Measurements from ENCODE around the gene C1orf232.
A peak's percentile ranks its signal among the peaks of the same experiment; 100 is the strongest.

C1orf232 gene

GRCh38 chr1:26161415-26162219 lies 7.1 kb downstream of the C1orf232 start (continued):
- TF ChIP-seq ZBTB26 (tag by site-specific recombination; optimal IDR thresholded peaks at IDR 0.05): peak; percentile 66

GRCh38 chr1:26160527-26161414 lies 8.0 kb downstream of the C1orf232 start:
- H3K9me3 ChIP-seq (ENCODE audit: control insufficient read depth, insufficient read depth, low read depth, low read length): no peaks in the 10 kb centered on the region
- no peaks in the 10 kb centered on the region for H3K36me3 ChIP-seq (ENCODE audit: control insufficient read depth in 2 of 2, insufficient read depth in 1 of 2, low read length in 2 of 2)
- no peak for TF ChIP-seq ZBTB1 (tag by site-specific recombination; IDR thresholded peaks at IDR 0.05)
- TF ChIP-seq ZNF488 (tag by site-specific recombination; IDR thresholded peaks at IDR 0.05): no peak
- TF ChIP-seq BCL11A (tag by site-specific recombination; IDR thresholded peaks at IDR 0.05; ENCODE audit: low read depth): no peak
- no peak for TF ChIP-seq ZNF221 (tag by site-specific recombination; IDR thresholded peaks at IDR 0.05; ENCODE audit: borderline replicate concordance)
- no peak for TF ChIP-seq ZNF274 (IDR thresholded peaks at IDR 0.05; ENCODE audit: low read length)
- TF ChIP-seq ZNF274 (tag by site-specific recombination; IDR thresholded peaks at IDR 0.05; ENCODE audit: borderline replicate concordance): no peak
- TF ChIP-seq ZFHX2 (tag by site-specific recombination; conservative IDR thresholded peaks at IDR 0.05): no peak
- TF ChIP-seq ZNF132 (tag by site-specific recombination; IDR thresholded peaks at IDR 0.05; ENCODE audit: borderline replicate concordance): no peak
- no peak for TF ChIP-seq OVOL3 (tag by site-specific recombination; IDR thresholded peaks at IDR 0.05)
- TF ChIP-seq KLF8 (tag by site-specific recombination; IDR thresholded peaks at IDR 0.05): no peak
- no peak for TF ChIP-seq ZNF776 (tag by site-specific recombination; IDR thresholded peaks at IDR 0.05; ENCODE audit: borderline replicate concordance)
- TF ChIP-seq PBX3 (CRISPR knock-in tag; IDR thresholded peaks at IDR 0.05): no peak
- no peak for TF ChIP-seq ZFP37 (tag by site-specific recombination; IDR thresholded peaks at IDR 0.05)
- no peak overlapping the region for H3K27ac ChIP-seq (ENCODE audit: extremely low read depth, low read depth, low read length)
- H3K4me1 ChIP-seq (ENCODE audit: control insufficient read depth, insufficient read depth, low read length): no peaks in the 10 kb centered on the region; the same call in 1 of the 2 replicates
- no peak overlapping the region for H3K4me3 ChIP-seq (ENCODE audit: low read depth, low read length)
- ChIA-PET POLR2A (interaction anchor here (1.0 kb wide), 1 partner anchor 9 kb away, joined by 4 read pairs; the partner anchor contains the start of gene ZNF593), CTCF (interaction anchor here (0.9 to 1.8 kb wide), 3 partner anchors 9 to 72 kb away, joined by 4 to 9 read pairs (median 7); partner anchors contain the start of gene ZNF593)

- POLR2A ChIA-PET: interaction anchor here (0.7 to 1.2 kb wide), 2 partner anchors 9 to 1104 kb away, joined by 3 to 4 read pairs; partner anchors contain the start of genes C1orf232 and ZNF593
- H3K4me1 ChIP-seq (ENCODE audit: control insufficient read depth, insufficient read depth, low read length): no peaks in the 10 kb centered on the region; the same call in 1 of the 2 replicates
- no peak overlapping the region for H3K4me3 ChIP-seq (ENCODE audit: low read depth, low read length)
- no peak overlapping the region for H3K27ac ChIP-seq (ENCODE audit: extremely low read depth, low read depth, low read length)
- H3K36me3 ChIP-seq (ENCODE audit: control insufficient read depth in 2 of 2, insufficient read depth in 1 of 2, low read length in 2 of 2): no peaks in the 10 kb centered on the region
- no peaks in the 10 kb centered on the region for H3K9me3 ChIP-seq (ENCODE audit: control insufficient read depth, insufficient read depth, low read depth, low read length)
- no peak for TF ChIP-seq ZNF623 (tag by site-specific recombination; IDR thresholded peaks at IDR 0.05)
- no peak for TF ChIP-seq ZNF645 (tag by site-specific recombination; IDR thresholded peaks at IDR 0.05)
- CTCF ChIA-PET: interaction anchor here (2.1 kb wide), 1 partner anchor 15 kb away, joined by 13 read pairs; no protein-coding TSS in a partner anchor
Observed at GRCh38 chr1:26159743-26160039, 9.1 kb downstream of the C1orf232 start.

Data from HEK293 (cell line).